HG02885 (cell line): ENCODE results near the gene TUBB4B.
"Not testable (repeated sequence)": the region's sequence is repeated elsewhere in the genome, so short reads cannot be mapped to it uniquely, and the experiment has no call there.

ENCODE experiments used
- ATAC-seq: cut with Tn5 transposase; IDR thresholded peaks from one replicate; pipeline ENCODE4 v1.9.1; 2021; ENCODE audit warnings: mild to moderate bottlenecking; ENCODE audit not compliant: unreplicated experiment, poor library complexity

The TUBB4B gene

DNA sequence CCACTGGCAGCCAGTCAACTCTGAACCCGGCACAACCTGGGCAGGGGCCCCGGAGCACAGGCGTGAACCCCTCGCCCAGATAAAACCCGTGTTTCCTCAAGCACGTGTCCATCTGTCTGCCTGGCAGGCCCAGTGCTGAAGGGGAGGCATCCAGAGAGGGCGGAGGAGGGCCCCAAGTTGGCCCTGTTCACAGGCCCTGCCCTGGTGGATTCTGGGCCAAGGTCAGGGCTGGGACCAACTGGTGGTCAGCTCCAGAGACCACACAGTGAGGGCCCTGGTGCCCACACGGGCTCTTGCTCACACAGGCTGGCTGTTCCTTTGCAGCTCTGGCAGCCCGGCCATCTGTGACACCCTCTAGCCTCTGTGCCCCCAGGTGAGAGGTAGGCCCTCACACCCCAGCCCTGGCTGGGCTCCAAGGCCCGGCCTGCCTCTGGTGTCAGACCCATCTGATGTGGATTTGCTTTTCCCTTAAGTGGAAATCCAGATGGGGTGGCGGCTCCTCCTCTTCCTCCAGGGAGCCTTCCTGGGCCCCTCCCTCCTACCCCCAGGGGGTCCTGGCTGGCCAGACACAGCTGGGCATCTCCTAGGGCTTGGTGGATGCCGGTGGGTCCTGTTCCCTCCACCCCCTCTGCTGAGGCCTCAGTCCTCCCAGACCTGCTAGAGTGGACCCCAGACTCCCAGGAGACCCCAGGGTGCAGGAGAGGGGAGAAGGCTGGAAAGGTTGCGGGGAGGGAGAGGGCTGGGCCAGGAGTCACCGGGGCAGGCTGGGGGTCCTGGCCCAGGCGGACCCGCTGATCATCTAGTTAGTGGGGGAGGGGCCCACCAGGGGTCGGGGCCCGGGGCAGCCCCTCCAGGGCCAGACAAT lies 9.5 kb downstream of the TUBB4B start:
- ATAC-seq: no peak

DNA sequence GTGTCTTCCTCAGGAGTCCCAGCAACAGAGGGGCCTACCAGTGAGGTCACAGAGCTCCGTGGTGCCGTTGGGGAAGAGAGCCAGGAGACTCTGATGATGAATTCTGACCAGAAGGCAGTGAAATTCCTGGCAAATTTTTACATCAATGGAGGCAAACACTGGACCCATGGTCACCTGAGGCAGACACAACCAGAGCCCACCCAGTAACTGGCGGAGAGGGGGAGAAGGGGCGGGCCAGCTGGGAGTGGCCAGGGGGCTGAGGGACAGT lies 10.0 kb downstream of the TUBB4B start, which contains the start of gene STPG3:
Gene STPG3, plus strand, starts transcription at position 93 of the 268 bp plus-strand sequence. Its CDS starts 1 bp downstream, at position 94.
- no peak for ATAC-seq

DNA sequence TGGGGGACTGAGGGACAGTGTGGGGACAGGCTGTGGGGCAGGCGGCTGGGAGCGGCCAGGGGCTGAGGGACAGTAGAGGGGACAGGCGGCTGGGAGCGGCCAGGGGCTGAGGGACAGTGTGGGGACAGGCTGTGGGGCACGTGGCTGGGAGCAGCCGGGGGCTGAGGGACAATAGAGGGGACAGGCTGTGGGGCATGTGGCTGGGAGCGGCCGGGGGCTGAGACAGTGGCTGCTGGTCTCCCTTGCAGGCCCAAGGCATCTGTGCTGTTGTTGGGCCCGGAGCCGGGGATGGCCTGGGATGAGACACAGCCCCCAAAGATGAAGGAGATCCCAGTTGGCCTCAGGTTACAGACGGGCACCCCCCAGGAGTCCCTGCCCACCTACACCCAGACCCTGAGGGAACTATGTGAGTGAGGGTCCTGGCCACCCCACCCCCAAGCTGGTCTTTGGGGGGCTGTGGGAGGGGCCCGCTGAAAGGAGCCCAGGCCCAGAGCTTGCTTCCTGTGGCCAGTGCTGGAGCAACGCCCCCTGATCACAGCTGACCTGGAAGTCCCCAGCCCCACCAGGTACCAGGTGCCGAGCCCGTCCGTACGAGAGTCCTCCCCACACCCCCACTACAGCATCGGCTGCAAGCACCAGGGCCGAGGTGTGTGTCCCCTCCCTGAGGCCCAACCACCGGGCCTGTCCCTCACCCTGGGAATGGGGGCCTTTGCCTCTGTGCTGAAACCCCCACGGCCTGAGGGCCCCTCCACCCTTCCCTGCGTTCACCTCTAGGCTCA lies 10.6 kb downstream of the TUBB4B start:
- ATAC-seq: no peak

DNA sequence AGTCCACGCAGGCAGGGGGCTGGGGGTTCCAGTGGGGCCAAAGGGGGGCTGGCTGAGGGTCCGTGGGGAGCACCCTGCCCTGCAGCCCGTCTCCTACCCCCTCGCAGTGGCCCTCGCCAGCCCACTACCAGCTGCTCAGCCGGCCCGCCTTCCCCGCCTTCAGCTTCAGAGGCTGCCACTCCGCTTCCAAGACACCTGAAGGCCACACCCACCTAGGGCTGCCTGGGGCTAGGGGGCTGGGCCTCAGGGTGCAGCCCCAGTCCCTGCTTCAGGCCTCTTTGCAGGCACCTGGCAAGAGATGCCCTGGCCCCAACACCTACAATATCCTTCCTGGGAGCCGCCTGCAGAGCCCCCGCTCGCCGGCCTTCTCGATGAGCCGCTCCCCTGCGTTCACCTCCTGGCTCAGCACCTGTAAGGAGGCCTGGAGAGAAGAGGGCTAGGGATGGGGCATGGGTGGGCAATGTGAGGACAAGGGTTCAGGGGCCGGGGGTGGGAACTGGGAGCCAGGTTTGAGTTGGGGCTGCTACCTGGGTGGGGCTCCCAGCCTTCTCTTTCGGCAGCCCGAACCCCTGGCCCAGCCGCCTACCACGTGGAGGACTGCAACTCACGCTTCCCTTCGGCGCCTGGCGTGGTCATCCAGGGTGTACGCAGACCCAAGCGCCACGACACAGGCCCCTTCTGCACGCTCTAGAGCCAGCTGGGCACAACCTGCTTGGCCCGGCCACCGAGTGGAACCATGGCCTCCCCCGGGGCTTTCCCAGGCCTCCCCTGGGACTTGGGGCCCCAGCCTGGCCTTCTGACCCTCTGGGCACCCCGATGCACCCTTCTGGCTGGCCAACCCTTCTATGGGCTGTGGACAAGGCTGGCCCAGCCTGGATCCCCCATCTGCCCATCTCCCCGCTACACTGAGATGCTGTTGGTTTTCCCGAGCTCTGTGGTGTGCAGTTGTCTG lies 11.7 kb downstream of the TUBB4B start:
- no peak for ATAC-seq

DNA sequence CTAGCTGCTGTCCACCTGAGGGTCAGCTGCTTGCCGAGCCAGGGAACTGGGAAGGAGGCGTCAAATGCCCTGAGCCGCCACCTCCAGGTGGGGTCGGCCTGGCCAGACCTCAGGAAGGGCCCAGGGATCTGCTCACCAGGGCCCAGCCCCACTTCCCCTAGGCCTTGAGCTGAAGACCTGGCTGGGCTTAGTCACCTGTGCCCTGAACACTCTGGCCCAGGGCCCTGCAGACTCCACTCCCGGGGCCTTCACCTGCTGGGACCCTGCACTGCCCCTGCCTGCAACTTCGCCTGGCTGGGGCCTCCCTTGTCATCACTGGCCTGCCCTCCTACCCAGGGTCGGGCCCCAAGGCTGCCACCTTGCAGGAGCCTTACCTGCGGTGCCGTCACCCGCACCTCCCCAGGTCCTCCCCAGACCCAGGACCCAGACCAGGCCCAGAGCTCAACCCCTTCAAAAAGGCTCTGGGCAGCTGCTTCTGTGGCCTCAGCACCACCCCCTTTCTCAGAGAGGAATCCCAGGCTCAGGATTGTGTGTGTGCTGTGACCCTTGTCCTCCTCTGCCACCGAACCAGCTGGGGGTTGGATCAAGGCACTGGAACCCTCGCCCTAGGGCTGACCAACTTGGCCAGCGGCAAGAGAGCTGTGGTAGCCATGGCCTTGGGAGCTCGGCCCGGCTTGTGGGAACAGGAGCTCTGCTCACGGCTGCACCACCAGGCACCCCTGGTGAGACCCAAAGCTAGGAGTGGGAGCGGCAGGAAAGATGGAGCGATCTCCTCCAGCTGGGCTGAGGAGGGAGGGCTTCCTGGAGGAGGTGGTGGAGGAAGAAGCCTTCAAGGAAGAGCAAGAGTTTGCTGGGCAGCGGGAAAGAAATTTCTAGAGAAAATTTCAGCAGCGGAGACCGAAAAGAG lies 12.9 kb downstream of the TUBB4B start:
- ATAC-seq: no peak

DNA sequence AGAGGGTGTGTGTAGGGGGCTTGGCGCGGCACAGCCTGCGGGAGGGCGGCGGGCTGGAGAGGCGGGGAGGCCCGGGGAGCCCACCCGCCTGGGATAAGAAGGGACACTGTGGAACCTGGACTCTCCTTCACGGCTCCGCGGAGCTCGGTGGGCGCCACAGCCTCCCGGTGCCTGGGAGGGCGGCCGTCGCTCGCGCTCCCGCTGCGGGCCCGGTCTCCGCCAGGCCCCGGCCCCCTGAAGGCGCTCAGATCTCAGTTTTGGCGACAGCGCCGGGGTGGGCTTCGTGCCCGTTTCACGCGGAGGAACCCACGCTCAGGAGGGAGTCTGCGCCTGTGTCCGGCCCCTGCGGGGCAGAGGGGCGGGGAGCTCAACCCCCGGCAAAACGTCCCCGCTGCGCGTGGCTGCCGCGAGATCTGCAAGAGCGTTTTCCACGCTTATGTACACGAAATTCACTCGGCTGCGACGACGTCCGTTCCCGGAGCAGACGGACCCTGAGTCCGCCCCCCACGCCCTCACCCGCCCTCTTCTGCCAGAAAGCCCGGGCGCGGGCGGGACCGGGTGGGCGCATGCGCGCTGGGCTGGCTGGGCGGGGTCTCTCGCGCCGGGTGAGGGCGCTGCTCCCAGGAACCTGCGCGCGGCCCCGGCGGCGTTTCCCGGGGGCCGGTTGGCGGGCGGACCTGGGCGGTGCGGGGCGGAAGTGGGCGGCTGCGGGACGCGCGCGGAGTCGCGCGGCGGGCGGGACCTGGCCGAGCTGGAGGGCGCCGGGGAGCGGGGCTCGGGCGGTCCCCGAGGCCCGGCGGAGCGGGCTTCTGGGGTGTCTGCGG lies 13.7 kb downstream of the TUBB4B start, which contains the start of gene NELFB:
Gene NELFB, plus strand, starts transcription at position 704 of the 824 bp plus-strand sequence.
- ATAC-seq: peak; percentile 81

DNA sequence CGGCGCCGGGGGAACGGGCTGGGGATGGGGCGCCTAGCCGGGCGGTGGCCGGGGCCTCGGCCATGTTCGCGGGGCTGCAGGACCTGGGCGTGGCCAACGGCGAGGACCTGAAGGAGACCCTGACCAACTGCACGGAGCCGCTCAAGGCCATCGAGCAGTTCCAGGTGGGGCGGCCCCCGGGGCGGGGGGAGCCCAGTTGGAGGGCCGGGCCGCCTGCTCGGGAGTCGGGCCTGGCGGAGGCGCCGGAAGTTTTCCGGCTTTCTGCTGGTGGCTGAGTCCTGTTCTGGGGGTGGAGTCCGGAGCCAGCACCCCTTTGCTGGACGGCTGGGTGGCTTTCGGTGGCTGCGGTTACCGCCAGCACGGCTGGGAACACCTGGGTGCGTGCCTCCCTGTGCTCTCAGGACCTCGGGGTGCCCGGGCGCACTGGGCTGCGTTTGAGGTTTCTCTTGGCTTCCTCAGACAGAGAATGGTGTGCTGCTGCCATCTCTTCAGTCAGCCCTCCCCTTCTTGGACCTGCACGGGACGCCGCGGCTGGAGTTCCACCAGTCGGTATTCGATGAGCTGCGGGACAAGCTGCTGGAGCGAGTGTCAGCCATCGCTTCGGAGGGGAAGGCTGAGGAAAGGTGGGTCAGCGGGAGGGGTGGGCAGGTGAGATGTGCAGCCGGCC lies 14.5 kb downstream of the TUBB4B start:
- no peak for ATAC-seq

DNA sequence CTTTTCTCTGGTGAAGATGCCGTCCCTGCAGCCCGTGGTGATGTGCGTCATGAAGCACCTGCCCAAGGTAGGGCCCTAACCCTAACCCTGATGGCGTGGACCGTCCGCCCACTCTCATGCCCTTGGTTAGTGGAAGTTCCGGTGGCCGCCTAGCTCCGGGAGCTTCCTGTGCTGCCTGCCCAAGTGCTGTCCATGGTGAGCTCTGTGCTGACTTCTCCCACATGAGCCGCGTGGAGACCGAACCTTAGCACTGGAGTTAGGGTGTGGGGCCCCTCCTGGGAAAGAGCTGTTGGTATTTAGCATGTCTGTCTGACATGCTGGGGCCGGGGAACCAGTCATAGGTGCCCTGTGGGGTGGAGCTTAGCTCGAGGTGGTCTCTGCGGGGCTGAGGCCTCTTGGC lies 15.3 kb downstream of the TUBB4B start:
- ATAC-seq: no peak

DNA sequence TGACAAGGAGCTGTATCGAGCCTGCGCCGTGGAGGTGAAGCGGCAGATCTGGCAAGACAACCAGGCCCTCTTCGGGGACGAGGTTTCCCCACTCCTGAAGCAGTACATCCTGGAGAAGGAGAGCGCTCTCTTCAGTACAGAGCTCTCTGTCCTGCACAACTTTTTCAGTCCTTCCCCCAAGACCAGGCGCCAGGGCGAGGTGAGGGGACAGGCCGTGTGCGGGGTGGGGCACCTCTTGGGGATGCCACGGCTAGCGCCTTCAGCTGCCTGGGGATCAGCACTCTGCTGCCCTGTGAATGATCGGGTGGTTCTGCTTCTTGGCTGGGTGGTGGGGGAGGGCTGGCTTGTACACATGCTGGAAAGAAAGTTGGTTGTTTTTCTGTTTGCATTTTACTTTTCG lies 15.8 kb downstream of the TUBB4B start:
- no peak for ATAC-seq

DNA sequence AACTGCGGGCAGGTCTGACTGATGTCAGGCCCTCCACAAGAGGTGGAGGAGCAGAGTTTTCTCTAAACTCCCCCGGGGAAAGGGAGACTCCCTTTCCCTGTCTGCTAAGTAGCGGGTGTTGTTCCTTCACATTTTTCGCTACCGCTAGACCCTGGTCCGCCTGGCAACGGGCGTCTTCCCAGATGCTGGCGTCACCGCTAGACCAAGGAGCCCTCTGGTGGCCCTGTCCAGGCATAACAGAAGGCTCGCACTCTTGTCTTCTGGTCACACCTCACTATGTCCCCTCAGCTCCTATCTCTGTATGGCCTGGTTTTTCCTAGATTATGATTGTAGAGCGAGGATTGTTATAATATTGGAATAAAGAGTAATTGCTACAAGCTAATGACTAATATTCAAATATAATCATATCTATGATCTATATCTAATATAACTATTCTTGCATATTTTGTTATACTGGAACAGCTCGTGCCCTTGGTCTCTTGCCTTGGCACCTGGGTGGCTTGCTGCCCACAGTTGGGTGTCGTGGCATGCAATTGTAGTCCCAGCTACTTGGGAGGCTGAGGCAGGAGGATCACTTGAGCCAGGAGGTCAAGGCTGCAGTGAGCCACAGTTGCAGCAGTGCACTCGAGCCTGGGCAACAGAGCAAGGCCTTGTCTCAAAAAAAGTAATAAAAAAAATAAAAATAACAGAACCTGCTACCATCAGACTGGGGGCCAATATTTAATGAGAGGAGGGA lies 21.3 kb downstream of the TUBB4B start:
- not testable (repeated sequence) for ATAC-seq

DNA sequence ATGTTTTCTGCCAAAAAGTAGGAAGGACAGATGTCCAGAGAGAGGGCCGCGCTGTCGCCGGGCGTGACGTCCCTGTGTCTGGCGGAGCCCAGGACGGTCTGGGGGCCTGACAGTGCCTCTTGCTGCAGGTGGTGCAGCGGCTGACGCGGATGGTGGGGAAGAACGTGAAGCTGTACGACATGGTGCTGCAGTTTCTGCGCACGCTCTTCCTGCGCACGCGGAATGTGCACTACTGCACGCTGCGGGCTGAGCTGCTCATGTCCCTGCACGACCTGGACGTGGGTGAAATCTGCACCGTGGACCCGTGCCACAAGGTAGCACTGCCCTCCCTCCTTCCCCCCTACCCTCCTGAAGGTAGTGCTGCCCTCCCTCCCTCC lies 21.8 kb downstream of the TUBB4B start:
- no peak for ATAC-seq

DNA sequence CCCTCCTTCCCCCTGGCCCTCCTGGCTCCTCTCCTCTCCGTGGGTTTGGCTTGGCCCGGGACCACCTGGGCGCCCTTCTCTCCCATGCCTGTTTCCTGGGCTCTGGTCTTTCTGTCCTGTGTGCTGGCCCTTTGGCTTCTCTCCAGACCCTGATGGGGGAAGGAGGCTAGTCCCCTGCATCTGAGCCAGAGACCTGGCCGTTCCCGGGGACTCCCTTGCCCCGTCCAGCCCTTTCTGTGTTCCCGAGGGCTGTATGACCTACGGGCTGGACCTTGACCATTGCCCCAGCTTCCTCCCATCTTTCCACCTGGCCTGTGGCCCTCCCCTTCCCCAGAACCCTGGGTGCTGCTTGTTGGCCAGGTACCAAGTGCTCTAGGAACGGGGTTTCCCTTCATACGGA lies 22.4 kb downstream of the TUBB4B start:
- ATAC-seq: no peak

DNA sequence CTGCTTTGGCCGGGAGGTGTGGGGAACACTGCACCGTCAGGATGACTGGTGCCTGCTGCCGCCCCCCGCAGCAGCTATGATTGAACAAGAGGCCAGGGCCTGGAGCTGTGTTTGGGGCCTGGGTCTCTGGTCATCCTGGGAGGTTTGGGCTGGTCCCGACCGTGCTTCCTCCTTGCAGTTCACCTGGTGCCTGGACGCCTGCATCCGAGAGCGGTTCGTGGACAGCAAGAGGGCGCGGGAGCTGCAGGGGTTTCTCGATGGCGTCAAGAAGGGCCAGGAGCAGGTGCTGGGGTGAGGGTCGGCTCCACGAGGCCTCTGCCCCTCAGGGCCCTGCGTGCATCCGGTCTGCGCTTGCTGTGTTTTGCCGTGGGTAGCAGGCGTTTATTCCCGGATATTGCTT lies 23.0 kb downstream of the TUBB4B start:
- no peak for ATAC-seq

DNA sequence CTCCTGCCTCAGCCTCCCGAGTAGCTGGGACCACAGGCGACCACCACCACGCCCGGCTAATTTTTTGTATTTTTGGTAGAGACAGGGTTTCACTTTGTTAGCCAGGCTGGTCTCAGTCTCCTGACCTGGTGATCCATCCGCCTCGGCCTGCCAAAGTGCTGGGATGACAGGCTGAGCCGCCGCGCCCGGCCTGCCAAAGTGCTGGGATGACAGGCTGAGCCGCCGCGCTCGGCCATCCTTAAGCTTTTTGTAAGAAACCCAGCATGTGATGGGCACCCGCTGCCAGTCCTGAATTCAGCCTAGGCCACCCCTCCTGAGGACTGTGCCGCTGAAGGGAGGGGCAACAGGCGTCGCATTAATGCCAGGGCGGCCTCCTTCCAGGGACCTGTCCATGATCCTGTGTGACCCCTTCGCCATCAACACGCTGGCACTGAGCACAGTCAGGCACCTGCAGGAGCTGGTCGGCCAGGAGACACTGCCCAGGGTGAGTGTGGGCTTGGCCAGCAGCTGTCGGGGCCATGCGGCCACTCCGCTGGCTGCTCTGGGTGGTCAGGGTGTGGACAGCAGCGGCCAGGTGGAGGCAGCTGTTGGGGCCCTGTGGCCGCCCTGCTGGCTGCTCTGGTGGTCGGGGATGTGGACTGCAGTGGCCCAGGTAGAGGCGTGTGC lies 24.5 kb downstream of the TUBB4B start:
- no peak for ATAC-seq

DNA sequence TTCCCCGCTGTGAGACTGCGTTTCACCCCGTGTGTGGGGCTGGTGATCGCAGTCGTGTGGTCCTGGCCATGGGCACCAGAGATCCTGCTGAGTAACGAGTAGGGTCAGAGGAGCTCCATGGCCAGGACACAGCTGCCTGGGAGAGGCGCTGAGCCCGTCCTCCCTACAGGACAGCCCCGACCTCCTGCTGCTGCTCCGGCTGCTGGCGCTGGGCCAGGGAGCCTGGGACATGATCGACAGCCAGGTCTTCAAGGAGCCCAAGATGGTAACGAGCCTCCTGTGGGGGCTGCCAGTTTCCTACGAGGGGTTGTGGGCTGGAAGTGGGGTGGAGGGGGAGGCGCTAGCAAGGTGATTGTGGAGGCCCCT lies 25.1 kb downstream of the TUBB4B start:
- ATAC-seq: no peak

DNA sequence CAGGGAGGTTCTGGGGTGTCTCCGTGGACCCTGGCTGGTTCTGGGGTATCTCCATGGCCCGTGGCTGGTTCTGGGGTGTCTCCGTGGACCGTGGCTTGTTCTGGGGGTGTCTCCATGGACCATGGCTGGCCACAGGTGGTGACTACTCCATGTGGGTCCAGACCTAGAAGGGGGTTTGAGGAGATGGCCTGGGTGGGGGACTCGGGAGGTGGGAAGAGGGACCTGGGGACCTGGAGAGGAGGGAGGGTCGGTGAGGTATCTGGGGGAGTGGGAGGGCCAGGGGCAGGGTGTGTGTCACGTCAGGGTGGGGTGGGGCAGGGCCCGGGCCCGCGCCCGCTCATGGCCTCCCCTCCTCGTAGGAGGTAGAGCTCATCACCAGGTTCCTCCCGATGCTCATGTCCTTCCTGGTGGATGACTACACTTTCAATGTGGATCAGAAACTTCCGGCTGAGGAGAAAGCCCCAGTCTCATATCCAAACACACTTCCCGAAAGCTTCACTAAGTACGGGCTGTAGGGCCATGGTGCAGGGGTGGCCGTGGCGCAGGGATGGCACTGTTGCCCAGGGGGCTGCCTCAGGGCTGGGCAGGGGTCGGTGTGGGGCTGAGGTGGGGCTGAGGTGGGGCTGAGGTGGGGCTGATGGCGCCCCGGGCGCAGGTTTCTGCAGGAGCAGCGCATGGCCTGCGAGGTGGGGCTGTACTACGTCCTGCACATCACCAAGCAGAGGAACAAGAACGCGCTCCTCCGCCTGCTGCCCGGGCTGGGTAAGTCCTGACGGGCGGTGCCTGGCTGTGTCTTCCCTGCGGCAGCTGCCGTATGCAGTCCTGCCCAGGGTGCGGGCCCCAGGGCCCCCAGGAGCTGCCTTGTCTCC lies 25.7 kb downstream of the TUBB4B start:
- no peak for ATAC-seq
